HepG2 (cell line): ENCODE data around the gene SIK3. TPM values are rescaled to one million over a fixed set of nuclear protein-coding genes. Genes with fewer than 3 reads are reported as not detected.
A peak's percentile ranks its signal among the peaks of the same experiment; 100 is the strongest.

Experiments
- BHLHE40 ChIP-seq: IDR thresholded peaks from 2 replicates; pipeline ENCODE4 v1.6.1; 2011; ENCODE audit warnings: low read length, improper control_type of control experiment
- CENPX ChIP-seq: sonication (generic); formaldehyde crosslinking; IDR thresholded peaks from 2 replicates; pipeline ENCODE4 v1.9.0; 2021; ENCODE audit warnings: mild to moderate bottlenecking, missing genetic modification reagents, moderate library complexity
- ELF1 ChIP-seq: sonication (generic); formaldehyde crosslinking; IDR thresholded peaks from 2 replicates; pipeline ENCODE4 v1.4.0; 2020; ENCODE audit warnings: missing genetic modification reagents
- GPN1 ChIP-seq: sonication (generic); formaldehyde crosslinking; IDR thresholded peaks from 2 replicates; pipeline ENCODE4 v1.5.1; 2020; ENCODE audit warnings: missing genetic modification reagents, borderline replicate concordance
- MIER3 ChIP-seq: IDR thresholded peaks from 2 replicates; pipeline ENCODE4 v1.6.1; 2016; ENCODE audit warnings: missing compliant biosample characterization, borderline replicate concordance
- NCOA5 ChIP-seq: sonication (generic); formaldehyde crosslinking; IDR thresholded peaks from 2 replicates; pipeline ENCODE4 v1.4.0; 2020; ENCODE audit warnings: missing genetic modification reagents
- NFATC3 ChIP-seq: sonication (generic); formaldehyde crosslinking; IDR thresholded peaks from 2 replicates; pipeline ENCODE4 v1.5.1; 2020; ENCODE audit warnings: mild to moderate bottlenecking, missing genetic modification reagents
- RFXANK ChIP-seq: IDR thresholded peaks from 2 replicates; pipeline ENCODE4 v1.6.1; 2016
- SNAI1 ChIP-seq: sonication (generic); formaldehyde crosslinking; IDR thresholded peaks from 2 replicates; pipeline ENCODE4 v1.5.0; 2020; ENCODE audit warnings: mild to moderate bottlenecking, missing genetic modification reagents, borderline replicate concordance
- TAF1 ChIP-seq: sonication (generic); formaldehyde crosslinking; IDR thresholded peaks from 2 replicates; pipeline ENCODE4 v1.4.0; 2020; ENCODE audit warnings: missing genetic modification reagents
- ZEB1 ChIP-seq: IDR thresholded peaks from 2 replicates; pipeline ENCODE4 v1.6.1; 2012; ENCODE audit warnings: mild to moderate bottlenecking, low read depth, inconsistent platforms; ENCODE audit not compliant: insufficient replicate concordance
- ZFP37 ChIP-seq: sonication (generic); formaldehyde crosslinking; IDR thresholded peaks from 2 replicates; pipeline ENCODE4 v1.4.0; 2020; ENCODE audit warnings: missing genetic modification reagents, borderline replicate concordance
- ZMAT3 ChIP-seq: sonication (generic); formaldehyde crosslinking; conservative IDR thresholded peaks from 2 replicates; pipeline ENCODE4 v1.7.0; 2021; ENCODE audit warnings: missing genetic modification reagents
- ZNF577 ChIP-seq: sonication (generic); formaldehyde crosslinking; IDR thresholded peaks from 2 replicates; pipeline ENCODE4 v1.4.0; 2020; ENCODE audit warnings: mild to moderate bottlenecking, low read depth, missing genetic modification reagents, borderline replicate concordance
- ZNF670 ChIP-seq: sonication (generic); formaldehyde crosslinking; IDR thresholded peaks from 2 replicates; pipeline ENCODE4 v1.8.0; 2022; ENCODE audit warnings: mild to moderate bottlenecking, missing genetic modification reagents, borderline replicate concordance
- ZNF891 ChIP-seq: sonication (generic); formaldehyde crosslinking; IDR thresholded peaks from 2 replicates; pipeline ENCODE4 v1.5.0; 2020; ENCODE audit warnings: mild to moderate bottlenecking, missing genetic modification reagents
- ZSCAN25 ChIP-seq: sonication (generic); formaldehyde crosslinking; IDR thresholded peaks from 2 replicates; pipeline ENCODE4 v1.8.0; 2022; ENCODE audit warnings: mild to moderate bottlenecking, missing genetic modification reagents
- polyA plus RNA-seq, 8 experiments: library from polyadenylated mRNA; depleted of rRNA in 3 of 8; stranded (reverse) in 7 of 8; unstranded in 1 of 8; fragments of >200 nt; fragmentation: Illumina TruSeq in 4 of 8; extraction: Trizol in 4 of 8; gene quantifications; 2 replicates each; pipeline versions ENCODE4 v1.2.1 to v1.2.3, GENCODE V29; 2011 to 2016; ENCODE audit warnings: low read depth in 4 of 8, missing spikeins in 1 of 8, mixed read lengths in 1 of 8; ENCODE audit not compliant: insufficient read depth in 1 of 8
- total RNA-seq, 5 experiments: library from RNA; depleted of rRNA; stranded (reverse); fragments of >200 nt; fragmentation: Illumina TruSeq; extraction: Trizol; gene quantifications; 2 replicates each; pipeline ENCODE4 v1.2.3, GENCODE V29; 2016; ENCODE audit warnings: low read depth in 1 of 5
- TF ChIP-seq, protein P1 (sequence below): IDR thresholded peaks from 2 replicates; pipeline ENCODE4 v1.6.1; 2016
- TF ChIP-seq, protein P2 (sequence below): sonication (generic); formaldehyde crosslinking; IDR thresholded peaks from 2 replicates; pipeline ENCODE4 v1.5.1; 2020; ENCODE audit warnings: missing genetic modification reagents, mild to moderate bottlenecking, borderline replicate concordance
- TF ChIP-seq, protein P3 (sequence below): sonication (generic); formaldehyde crosslinking; IDR thresholded peaks from 2 replicates; pipeline ENCODE4 v1.5.0; 2020; ENCODE audit warnings: mild to moderate bottlenecking, missing genetic modification reagents, moderate library complexity
- TF ChIP-seq, protein P4 (sequence below), 2 experiments: sonication (generic) in 1 of 2; formaldehyde crosslinking in 1 of 2; IDR thresholded peaks; 2 replicates each; pipeline versions ENCODE4 v1.4.0 to v1.6.1; 2018 to 2020; ENCODE audit warnings: missing genetic modification reagents in 2 of 2, borderline replicate concordance in 1 of 2, low read depth in 1 of 2, mild to moderate bottlenecking in 1 of 2, missing biosample characterization in 1 of 2

Gene SIK3
- total and polyA plus RNA-seq, 2 of the 13 experiments (the other 11 are each of a cell fraction or from before 2014, with no cell fraction given) = 5.7 to 9.8 TPM

DNA sequence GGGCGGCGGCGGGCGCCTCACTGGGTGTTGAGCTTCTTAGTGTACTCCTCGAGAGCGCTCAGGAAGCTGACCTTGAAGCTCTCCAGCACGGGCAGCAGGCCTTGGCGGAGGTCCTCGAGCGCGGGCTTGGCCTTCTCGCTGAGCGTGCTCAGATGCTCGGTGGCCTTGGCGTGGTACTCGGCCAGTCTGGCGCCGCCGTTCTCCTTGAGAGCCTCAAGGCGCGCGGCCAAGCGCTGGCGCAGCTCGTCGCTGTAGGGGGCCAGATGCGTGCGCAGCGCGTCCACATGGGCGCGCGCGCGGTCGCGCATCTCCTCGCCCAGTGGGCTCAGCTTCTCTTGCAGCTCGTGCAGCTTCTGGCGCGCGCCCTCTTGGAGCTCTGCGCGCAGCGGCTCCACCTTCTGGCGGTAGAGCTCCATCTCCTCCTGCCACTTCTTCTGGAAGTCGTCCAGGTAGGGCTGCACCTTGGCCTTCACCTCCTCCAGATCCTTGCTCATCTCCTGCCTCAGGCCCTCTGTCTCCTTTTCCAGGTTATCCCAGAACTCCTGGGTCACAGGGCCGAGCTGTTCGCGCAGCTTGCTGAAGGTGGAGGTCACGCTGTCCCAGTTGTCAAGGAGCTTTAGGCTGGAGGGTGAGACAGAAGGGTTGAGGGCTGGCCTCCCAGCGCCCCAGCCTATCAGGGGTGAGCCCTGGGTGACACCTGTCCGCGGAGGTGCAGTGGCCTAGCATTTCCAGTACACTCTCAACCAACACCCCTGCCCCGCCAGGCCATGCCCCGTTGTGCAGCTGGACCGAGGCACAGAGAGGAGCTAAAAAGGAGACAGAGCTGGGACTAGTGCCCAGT lies 262.2 kb downstream of the SIK3 start (continued):
- TF ChIP-seq NCOA5 (CRISPR knock-in tag) (no peak), GPN1 (CRISPR knock-in tag) (no peak), ZNF577 (no peak), TAF1 (CRISPR knock-in tag) (peak; percentile 42; the same call in 1 of the 2 replicates), ZFP37 (CRISPR knock-in tag) (0 out of 2 replicates have a peak, but pooled peaks have one; percentile 70), SNAI1 (CRISPR knock-in tag) (no peak), ELF1 (CRISPR knock-in tag) (0 out of 2 replicates have a peak, but pooled peaks have one; percentile 21), ZNF891 (CRISPR knock-in tag) (no peak; the same call in 1 of the 2 replicates), CENPX (CRISPR knock-in tag) (no peak), NFATC3 (no peak; the same call in 1 of the 2 replicates), ZMAT3 (CRISPR knock-in tag) (peak; percentile 60; the same call in 1 of the 2 replicates), MIER3 (CRISPR knock-in tag) (no peak), ZEB1 (no peak), RFXANK (CRISPR knock-in tag) (no peak), ZSCAN25 (CRISPR knock-in tag) (peak; percentile 5), BHLHE40 (no peak), ZNF670 (CRISPR knock-in tag) (no peak; the same call in 1 of the 2 replicates)
- TF ChIP-seq, protein P1, sequence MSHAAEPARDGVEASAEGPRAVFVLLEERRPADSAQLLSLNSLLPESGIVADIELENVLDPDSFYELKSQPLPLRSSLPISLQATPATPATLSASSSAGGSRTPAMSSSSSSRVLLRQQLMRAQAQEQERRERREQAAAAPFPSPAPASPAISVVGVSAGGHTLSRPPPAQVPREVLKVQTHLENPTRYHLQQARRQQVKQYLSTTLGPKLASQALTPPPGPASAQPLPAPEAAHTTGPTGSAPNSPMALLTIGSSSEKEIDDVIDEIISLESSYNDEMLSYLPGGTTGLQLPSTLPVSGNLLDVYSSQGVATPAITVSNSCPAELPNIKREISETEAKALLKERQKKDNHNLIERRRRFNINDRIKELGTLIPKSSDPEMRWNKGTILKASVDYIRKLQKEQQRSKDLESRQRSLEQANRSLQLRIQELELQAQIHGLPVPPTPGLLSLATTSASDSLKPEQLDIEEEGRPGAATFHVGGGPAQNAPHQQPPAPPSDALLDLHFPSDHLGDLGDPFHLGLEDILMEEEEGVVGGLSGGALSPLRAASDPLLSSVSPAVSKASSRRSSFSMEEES (CRISPR knock-in tag) = peak; percentile 41; the same call in 1 of the 2 replicates
- TF ChIP-seq, protein P2, sequence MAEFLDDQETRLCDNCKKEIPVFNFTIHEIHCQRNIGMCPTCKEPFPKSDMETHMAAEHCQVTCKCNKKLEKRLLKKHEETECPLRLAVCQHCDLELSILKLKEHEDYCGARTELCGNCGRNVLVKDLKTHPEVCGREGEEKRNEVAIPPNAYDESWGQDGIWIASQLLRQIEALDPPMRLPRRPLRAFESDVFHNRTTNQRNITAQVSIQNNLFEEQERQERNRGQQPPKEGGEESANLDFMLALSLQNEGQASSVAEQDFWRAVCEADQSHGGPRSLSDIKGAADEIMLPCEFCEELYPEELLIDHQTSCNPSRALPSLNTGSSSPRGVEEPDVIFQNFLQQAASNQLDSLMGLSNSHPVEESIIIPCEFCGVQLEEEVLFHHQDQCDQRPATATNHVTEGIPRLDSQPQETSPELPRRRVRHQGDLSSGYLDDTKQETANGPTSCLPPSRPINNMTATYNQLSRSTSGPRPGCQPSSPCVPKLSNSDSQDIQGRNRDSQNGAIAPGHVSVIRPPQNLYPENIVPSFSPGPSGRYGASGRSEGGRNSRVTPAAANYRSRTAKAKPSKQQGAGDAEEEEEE (CRISPR knock-in tag) = no peak
- TF ChIP-seq, protein P3, sequence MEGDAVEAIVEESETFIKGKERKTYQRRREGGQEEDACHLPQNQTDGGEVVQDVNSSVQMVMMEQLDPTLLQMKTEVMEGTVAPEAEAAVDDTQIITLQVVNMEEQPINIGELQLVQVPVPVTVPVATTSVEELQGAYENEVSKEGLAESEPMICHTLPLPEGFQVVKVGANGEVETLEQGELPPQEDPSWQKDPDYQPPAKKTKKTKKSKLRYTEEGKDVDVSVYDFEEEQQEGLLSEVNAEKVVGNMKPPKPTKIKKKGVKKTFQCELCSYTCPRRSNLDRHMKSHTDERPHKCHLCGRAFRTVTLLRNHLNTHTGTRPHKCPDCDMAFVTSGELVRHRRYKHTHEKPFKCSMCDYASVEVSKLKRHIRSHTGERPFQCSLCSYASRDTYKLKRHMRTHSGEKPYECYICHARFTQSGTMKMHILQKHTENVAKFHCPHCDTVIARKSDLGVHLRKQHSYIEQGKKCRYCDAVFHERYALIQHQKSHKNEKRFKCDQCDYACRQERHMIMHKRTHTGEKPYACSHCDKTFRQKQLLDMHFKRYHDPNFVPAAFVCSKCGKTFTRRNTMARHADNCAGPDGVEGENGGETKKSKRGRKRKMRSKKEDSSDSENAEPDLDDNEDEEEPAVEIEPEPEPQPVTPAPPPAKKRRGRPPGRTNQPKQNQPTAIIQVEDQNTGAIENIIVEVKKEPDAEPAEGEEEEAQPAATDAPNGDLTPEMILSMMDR (CRISPR knock-in tag) = peak; percentile 86
- TF ChIP-seq, protein P4, sequence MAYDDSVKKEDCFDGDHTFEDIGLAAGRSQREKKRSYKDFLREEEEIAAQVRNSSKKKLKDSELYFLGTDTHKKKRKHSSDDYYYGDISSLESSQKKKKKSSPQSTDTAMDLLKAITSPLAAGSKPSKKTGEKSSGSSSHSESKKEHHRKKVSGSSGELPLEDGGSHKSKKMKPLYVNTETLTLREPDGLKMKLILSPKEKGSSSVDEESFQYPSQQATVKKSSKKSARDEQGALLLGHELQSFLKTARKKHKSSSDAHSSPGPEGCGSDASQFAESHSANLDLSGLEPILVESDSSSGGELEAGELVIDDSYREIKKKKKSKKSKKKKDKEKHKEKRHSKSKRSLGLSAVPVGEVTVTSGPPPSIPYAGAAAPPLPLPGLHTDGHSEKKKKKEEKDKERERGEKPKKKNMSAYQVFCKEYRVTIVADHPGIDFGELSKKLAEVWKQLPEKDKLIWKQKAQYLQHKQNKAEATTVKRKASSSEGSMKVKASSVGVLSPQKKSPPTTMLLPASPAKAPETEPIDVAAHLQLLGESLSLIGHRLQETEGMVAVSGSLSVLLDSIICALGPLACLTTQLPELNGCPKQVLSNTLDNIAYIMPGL (CRISPR knock-in tag; IDR thresholded peaks at IDR 0.05; ENCODE audit: borderline replicate concordance in 1 of 2, low read depth in 1 of 2) = peak; percentile 75
